ENCODE results near the gene C19orf81.
"Not testable (repeated sequence)": the region's sequence is repeated elsewhere in the genome, so short reads cannot be mapped to it uniquely, and the experiment has no call there.

DNA sequence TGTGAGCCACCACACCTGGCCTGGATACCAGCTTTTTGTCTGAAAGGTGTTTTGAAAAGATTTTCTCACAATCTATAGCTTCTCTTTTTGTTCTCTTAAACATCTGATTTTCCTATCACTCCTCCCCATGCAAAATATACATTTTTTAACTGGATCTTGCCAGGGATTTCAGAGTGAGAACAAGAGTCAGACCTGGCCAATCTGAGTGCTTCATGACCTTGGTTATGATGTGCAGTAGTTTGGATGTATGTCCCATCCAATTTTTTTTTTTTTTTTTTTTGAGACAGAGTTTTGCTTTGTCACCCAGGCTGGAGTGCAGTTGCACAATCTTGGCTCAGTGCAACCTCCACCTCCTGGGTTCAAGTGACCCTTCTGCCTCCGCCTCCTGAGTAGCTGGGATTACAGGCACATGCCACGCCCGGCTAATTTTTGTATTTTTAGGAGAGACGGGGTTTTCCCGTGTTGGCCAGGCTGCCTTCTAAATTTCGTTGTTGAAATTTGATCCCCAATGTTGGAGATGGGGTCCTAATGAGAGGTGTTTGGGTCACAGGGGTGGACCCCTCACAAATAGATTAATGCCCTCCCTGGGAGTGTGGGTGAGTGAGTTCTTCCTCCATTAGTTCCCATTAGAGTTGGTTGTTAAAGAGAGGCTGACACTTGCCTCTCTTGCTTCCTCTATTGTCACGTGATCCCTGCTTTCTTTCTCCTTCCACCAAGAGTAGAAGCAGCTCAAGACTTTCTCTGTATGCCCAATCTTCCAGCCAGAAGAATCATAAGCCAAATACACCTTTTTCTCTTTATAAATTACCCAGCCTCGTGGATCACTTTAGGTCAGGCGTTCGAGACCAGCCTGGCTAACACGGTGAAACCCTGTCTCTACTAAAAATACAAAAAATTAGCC lies 36.5 kb upstream of the C19orf81 start:
- not testable (repeated sequence) for TF ChIP-seq POLR2A, POLR2AphosphoS5 (IDR thresholded peaks at IDR 0.05)
- TF ChIP-seq, protein P1, sequence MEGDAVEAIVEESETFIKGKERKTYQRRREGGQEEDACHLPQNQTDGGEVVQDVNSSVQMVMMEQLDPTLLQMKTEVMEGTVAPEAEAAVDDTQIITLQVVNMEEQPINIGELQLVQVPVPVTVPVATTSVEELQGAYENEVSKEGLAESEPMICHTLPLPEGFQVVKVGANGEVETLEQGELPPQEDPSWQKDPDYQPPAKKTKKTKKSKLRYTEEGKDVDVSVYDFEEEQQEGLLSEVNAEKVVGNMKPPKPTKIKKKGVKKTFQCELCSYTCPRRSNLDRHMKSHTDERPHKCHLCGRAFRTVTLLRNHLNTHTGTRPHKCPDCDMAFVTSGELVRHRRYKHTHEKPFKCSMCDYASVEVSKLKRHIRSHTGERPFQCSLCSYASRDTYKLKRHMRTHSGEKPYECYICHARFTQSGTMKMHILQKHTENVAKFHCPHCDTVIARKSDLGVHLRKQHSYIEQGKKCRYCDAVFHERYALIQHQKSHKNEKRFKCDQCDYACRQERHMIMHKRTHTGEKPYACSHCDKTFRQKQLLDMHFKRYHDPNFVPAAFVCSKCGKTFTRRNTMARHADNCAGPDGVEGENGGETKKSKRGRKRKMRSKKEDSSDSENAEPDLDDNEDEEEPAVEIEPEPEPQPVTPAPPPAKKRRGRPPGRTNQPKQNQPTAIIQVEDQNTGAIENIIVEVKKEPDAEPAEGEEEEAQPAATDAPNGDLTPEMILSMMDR (IDR thresholded peaks at IDR 0.05): not testable (repeated sequence)
